CD4-positive, CD25-positive, alpha-beta regulatory T cell (primary cell): ENCODE results near the gene MEF2B. TPM values are rescaled to one million over a fixed set of nuclear protein-coding genes. Genes with fewer than 3 reads are reported as not detected.

Experiments
- ATAC-seq, 2 donors: fragments of 150-1000 bp; cut with Tn5 transposase; one replicate each; pipeline ENCODE4 v1.10.0; 2021; ENCODE audit warnings: low read depth in 2 of 2, moderate number of reproducible peaks in 2 of 2, moderate library complexity in 1 of 2
- DNase-seq, 3 donors: peaks; one replicate each; pipeline versions ENCODE4 v3.0.0 to v3.0.0-alpha.2; 2012 to 2022; ENCODE audit warnings: mixed read lengths in 1 of 3
- H3K27ac ChIP-seq: one replicate; pipeline ENCODE4 v1.7.0; 2013; ENCODE audit warnings: mild to moderate bottlenecking, low read length; ENCODE audit not compliant: insufficient read depth, poor library complexity, severe bottlenecking
- H3K27me3 ChIP-seq: one replicate; pipeline ENCODE4 v1.7.0; 2013; ENCODE audit warnings: low read length; ENCODE audit not compliant: control insufficient read depth, insufficient read depth
- H3K36me3 ChIP-seq: one replicate; pipeline ENCODE4 v1.7.0; 2013; ENCODE audit warnings: mild to moderate bottlenecking, low read length, moderate library complexity; ENCODE audit not compliant: control insufficient read depth, insufficient read depth
- H3K4me1 ChIP-seq: 2 replicates; pipeline ENCODE4 v1.7.0; 2013; ENCODE audit warnings: mild to moderate bottlenecking, low read length; ENCODE audit not compliant: insufficient read depth, control insufficient read depth, poor library complexity, severe bottlenecking
- H3K4me3 ChIP-seq: one replicate; pipeline ENCODE4 v1.7.0; 2013; ENCODE audit warnings: low read depth, mild to moderate bottlenecking, low read length, moderate library complexity
- H3K9me3 ChIP-seq, 2 experiments: 1 replicate in 1 of 2; 2 replicates in 1 of 2; pipeline ENCODE4 v1.7.0; 2013; ENCODE audit warnings: low read length in 2 of 2, mild to moderate bottlenecking in 1 of 2, moderate library complexity in 1 of 2; ENCODE audit not compliant: control insufficient read depth in 2 of 2
- H3K27ac Mint-ChIP-seq, 3 donors: one replicate each; pipeline ENCODE4 v1.8.0; 2020 to 2022; ENCODE audit warnings: mild to moderate bottlenecking in 3 of 3, mixed read lengths in 3 of 3, moderate library complexity in 2 of 3
- H3K27me3 Mint-ChIP-seq: one replicate; pipeline ENCODE4 v1.8.0; 2022; ENCODE audit warnings: mild to moderate bottlenecking, mixed read lengths
- H3K36me3 Mint-ChIP-seq: one replicate; pipeline ENCODE4 v1.8.0; 2020; ENCODE audit warnings: mixed read lengths
- H3K4me1 Mint-ChIP-seq, 4 donors: one replicate each; pipeline ENCODE4 v1.8.0; 2020 to 2022; ENCODE audit warnings: mixed read lengths in 4 of 4, mild to moderate bottlenecking in 1 of 4
- H3K4me3 Mint-ChIP-seq, 4 donors: one replicate each; pipeline ENCODE4 v1.8.0; 2020 to 2022; ENCODE audit warnings: mild to moderate bottlenecking in 4 of 4, mixed read lengths in 4 of 4, moderate library complexity in 3 of 4
- H3K9me3 Mint-ChIP-seq, 7 donors: one replicate each; pipeline ENCODE4 v1.8.0; 2020 to 2022; ENCODE audit warnings: mixed read lengths in 7 of 7, mild to moderate bottlenecking in 3 of 7, moderate library complexity in 2 of 7
- polyA plus RNA-seq, 4 donors: library from polyadenylated mRNA; unstranded; fragments of 300-500 nt; fragmentation: Illumina TruSeq; gene quantifications; one replicate each; pipeline ENCODE4 v1.2.3, GENCODE V29; 2021
- total RNA-seq: library from RNA; stranded (reverse); gene quantifications from one replicate; pipeline ENCODE4 v1.2.3, GENCODE V29; 2022

Gene MEF2B
- total and polyA plus RNA-seq, 5 donors from 2014 or later, result 0.30 to 3.5 TPM; not detected in 3

GRCh38 chr19:19160461-19161035 lies 9.5 kb downstream of the MEF2B start:
- H3K27me3 Mint-ChIP-seq, result no peaks in the 10 kb centered on the region
- no peaks in the 10 kb centered on the region for H3K4me1 ChIP-seq
- H3K36me3 ChIP-seq, result peaks cover 2% of the 10 kb centered on the region
- H3K4me1 Mint-ChIP-seq, result peaks cover 0 to 5% (median 1%) of the 10 kb centered on the region in 4 donors
- H3K4me3 Mint-ChIP-seq, result no peak overlapping the region
- H3K27ac ChIP-seq, result no peak overlapping the region
- H3K4me3 ChIP-seq, result no peak overlapping the region
- H3K9me3 ChIP-seq, result no peaks in the 10 kb centered on the region
- no peak overlapping the region for H3K27ac Mint-ChIP-seq
- H3K36me3 Mint-ChIP-seq, result peaks cover 13% of the 10 kb centered on the region
- DNase-seq (no peak), ATAC-seq (no peak)
- H3K9me3 Mint-ChIP-seq, result peaks cover 0 to 2% (median 0%) of the 10 kb centered on the region in 7 donors
- no peaks in the 10 kb centered on the region for H3K27me3 ChIP-seq

- Mint-ChIP-seq H3K27me3 (no peaks in the 10 kb centered on the region), H3K27ac (peak overlapping the region in 1 of 3 donors; percentile 71), H3K4me3 (no peak overlapping the region), H3K9me3 (peaks cover 0 to 2% (median 0%) of the 10 kb centered on the region in 7 donors), H3K36me3 (peaks cover 18% of the 10 kb centered on the region), H3K4me1 (peaks cover 0 to 5% (median 1%) of the 10 kb centered on the region in 4 donors)
- H3K27ac ChIP-seq, result no peak overlapping the region
- H3K4me1 ChIP-seq, result no peaks in the 10 kb centered on the region
- H3K27me3 ChIP-seq, result no peaks in the 10 kb centered on the region
- ATAC-seq (no peak), DNase-seq (no peak)
- H3K4me3 ChIP-seq, result no peak overlapping the region
- no peaks in the 10 kb centered on the region for H3K9me3 ChIP-seq
- peaks cover 2% of the 10 kb centered on the region for H3K36me3 ChIP-seq
These were observed 10.5 kb downstream of the MEF2B start for GRCh38 chr19:19159534-19159933.

GRCh38 chr19:19157808-19158207 lies 12.3 kb downstream of the MEF2B start:
- Histone ChIP-seq H3K4me3 (no peak overlapping the region), H3K27me3 (no peaks in the 10 kb centered on the region), H3K27ac (no peak overlapping the region), H3K4me1 (no peaks in the 10 kb centered on the region), H3K9me3 (no peaks in the 10 kb centered on the region), H3K36me3 (peaks cover 2% of the 10 kb centered on the region)
- H3K27ac Mint-ChIP-seq, result no peak overlapping the region
- ATAC-seq, result no peak
- DNase-seq, result no peak
- H3K36me3 Mint-ChIP-seq, result peaks cover 18% of the 10 kb centered on the region
- H3K4me1 Mint-ChIP-seq, result peaks cover 0 to 5% (median 1%) of the 10 kb centered on the region in 4 donors
- peaks cover 0 to 2% (median 0%) of the 10 kb centered on the region in 7 donors for H3K9me3 Mint-ChIP-seq
- H3K4me3 Mint-ChIP-seq, result no peak overlapping the region
- no peaks in the 10 kb centered on the region for H3K27me3 Mint-ChIP-seq

GRCh38 chr19:19155495-19156219 lies 14.4 kb downstream of the MEF2B start:
- DNase-seq, result no peak
- peak overlapping the region in 1 of 3 donors; percentile 28 for H3K27ac Mint-ChIP-seq
- Histone ChIP-seq H3K27me3 (no peaks in the 10 kb centered on the region), H3K27ac (no peak overlapping the region), H3K4me1 (no peaks in the 10 kb centered on the region), H3K36me3 (peaks cover 2% of the 10 kb centered on the region), H3K9me3 (no peaks in the 10 kb centered on the region), H3K4me3 (no peak overlapping the region)
- H3K4me3 Mint-ChIP-seq, result no peak overlapping the region
- ATAC-seq, result no peak
- H3K9me3 Mint-ChIP-seq, result peaks cover 0 to 2% (median 0%) of the 10 kb centered on the region in 7 donors
- H3K27me3 Mint-ChIP-seq, result no peaks in the 10 kb centered on the region
- peaks cover 18% of the 10 kb centered on the region for H3K36me3 Mint-ChIP-seq
- H3K4me1 Mint-ChIP-seq, result peaks cover 0 to 2% (median 0%) of the 10 kb centered on the region in 4 donors

- Mint-ChIP-seq H3K36me3 (peaks cover 18% of the 10 kb centered on the region), H3K4me1 (peaks cover 0 to 2% (median 0%) of the 10 kb centered on the region in 4 donors), H3K4me3 (no peak overlapping the region), H3K27ac (no peak overlapping the region), H3K27me3 (no peaks in the 10 kb centered on the region), H3K9me3 (peaks cover 0 to 2% (median 0%) of the 10 kb centered on the region in 7 donors)
- H3K4me1 ChIP-seq, result no peaks in the 10 kb centered on the region
- DNase-seq (no peak), ATAC-seq (no peak)
- H3K36me3 ChIP-seq, result peaks cover 2% of the 10 kb centered on the region
- H3K9me3 ChIP-seq, result no peaks in the 10 kb centered on the region
- H3K4me3 ChIP-seq, result no peak overlapping the region
- H3K27me3 ChIP-seq, result no peaks in the 10 kb centered on the region
- H3K27ac ChIP-seq, result no peak overlapping the region
These were observed 15.1 kb downstream of the MEF2B start for GRCh38 chr19:19154768-19155494.

- Mint-ChIP-seq H3K27me3 (no peaks in the 10 kb centered on the region), H3K4me1 (no peaks in the 10 kb centered on the region), H3K4me3 (no peak overlapping the region), H3K27ac (no peak overlapping the region), H3K9me3 (peaks cover 0 to 2% (median 0%) of the 10 kb centered on the region in 7 donors), H3K36me3 (peaks cover 22% of the 10 kb centered on the region)
- Histone ChIP-seq H3K27ac (no peak overlapping the region), H3K4me1 (no peaks in the 10 kb centered on the region), H3K9me3 (no peaks in the 10 kb centered on the region), H3K27me3 (no peaks in the 10 kb centered on the region), H3K4me3 (no peak overlapping the region), H3K36me3 (peaks cover 10% of the 10 kb centered on the region)
- DNase-seq, result no peak
- no peak for ATAC-seq
These were observed 17.2 kb downstream of the MEF2B start for GRCh38 chr19:19152668-19153384.

GRCh38 chr19:19151418-19151817 lies 18.6 kb downstream of the MEF2B start:
- Mint-ChIP-seq H3K36me3 (peaks cover 21% of the 10 kb centered on the region), H3K27ac (no peak overlapping the region), H3K4me1 (peaks cover 0 to 2% (median 0%) of the 10 kb centered on the region in 4 donors), H3K9me3 (peaks cover 0 to 2% (median 0%) of the 10 kb centered on the region in 7 donors), H3K4me3 (no peak overlapping the region), H3K27me3 (no peaks in the 10 kb centered on the region)
- no peak for DNase-seq
- ATAC-seq, result no peak
- H3K36me3 ChIP-seq, result peaks cover 12% of the 10 kb centered on the region
- no peaks in the 10 kb centered on the region for H3K27me3 ChIP-seq
- no peaks in the 10 kb centered on the region for H3K4me1 ChIP-seq
- H3K27ac ChIP-seq, result no peak overlapping the region
- H3K4me3 ChIP-seq, result no peak overlapping the region
- H3K9me3 ChIP-seq, result no peaks in the 10 kb centered on the region
